Stimulated activated CD4-positive, alpha-beta T cell treated with anti-CD3 and anti-CD28 coated beads, Interleukin-1b, Interleukin-23, amount 100 ng/mL, for 1 hour (primary cell): ENCODE results near the gene TLCD3B.

ENCODE experiments used
- DNase-seq, 2 donors: peaks; one replicate each; pipeline ENCODE4 v3.0.0-alpha.2; 2020; ENCODE audit warnings: low read depth in 2 of 2

TLCD3B gene

GRCh38 chr16:29988346-29989075 lies 42.6 kb downstream of the TLCD3B start:
- no peak for DNase-seq

GRCh38 chr16:29987371-29988085 lies 43.5 kb downstream of the TLCD3B start:
- no peak for DNase-seq

GRCh38 chr16:29986931-29987330 lies 44.1 kb downstream of the TLCD3B start:
- DNase-seq, result no peak

- no peak for DNase-seq
These were observed 44.8 kb downstream of the TLCD3B start for GRCh38 chr16:29986231-29986630.

GRCh38 chr16:29985271-29985811 lies 45.7 kb downstream of the TLCD3B start:
- no peak for DNase-seq

- no peak for DNase-seq
These were observed 46.3 kb downstream of the TLCD3B start for GRCh38 chr16:29984764-29985147.

- DNase-seq, result no peak
These were observed 46.8 kb downstream of the TLCD3B start for GRCh38 chr16:29984137-29984763.

- no peak for DNase-seq
These were observed 47.5 kb downstream of the TLCD3B start for GRCh38 chr16:29983420-29984136.

- DNase-seq, result no peak
These were observed 48.3 kb downstream of the TLCD3B start for GRCh38 chr16:29982560-29983419.

- DNase-seq, result no peak
These were observed 52.4 kb downstream of the TLCD3B start for GRCh38 chr16:29978564-29979270.

GRCh38 chr16:29978081-29978480 lies 53.0 kb downstream of the TLCD3B start:
- DNase-seq, result no peak

GRCh38 chr16:29977063-29977825 lies 53.8 kb downstream of the TLCD3B start:
- no peak for DNase-seq

GRCh38 chr16:29975811-29976511 lies 55.1 kb downstream of the TLCD3B start:
- no peak for DNase-seq

GRCh38 chr16:29975134-29975538 lies 55.9 kb downstream of the TLCD3B start:
- DNase-seq, result no peak
